NCI-H2029 treated with DMSO at 0.1 percent for 48 hours (cell line): ENCODE results near the gene SIK3.
"Not testable (repeated sequence)": the region's sequence is repeated elsewhere in the genome, so short reads cannot be mapped to it uniquely, and the experiment has no call there.

Source experiments
- DNase-seq: peaks from one replicate; lab custom pipeline; 2025; lab: John Stamatoyannopoulos, UW

SIK3 gene

DNA sequence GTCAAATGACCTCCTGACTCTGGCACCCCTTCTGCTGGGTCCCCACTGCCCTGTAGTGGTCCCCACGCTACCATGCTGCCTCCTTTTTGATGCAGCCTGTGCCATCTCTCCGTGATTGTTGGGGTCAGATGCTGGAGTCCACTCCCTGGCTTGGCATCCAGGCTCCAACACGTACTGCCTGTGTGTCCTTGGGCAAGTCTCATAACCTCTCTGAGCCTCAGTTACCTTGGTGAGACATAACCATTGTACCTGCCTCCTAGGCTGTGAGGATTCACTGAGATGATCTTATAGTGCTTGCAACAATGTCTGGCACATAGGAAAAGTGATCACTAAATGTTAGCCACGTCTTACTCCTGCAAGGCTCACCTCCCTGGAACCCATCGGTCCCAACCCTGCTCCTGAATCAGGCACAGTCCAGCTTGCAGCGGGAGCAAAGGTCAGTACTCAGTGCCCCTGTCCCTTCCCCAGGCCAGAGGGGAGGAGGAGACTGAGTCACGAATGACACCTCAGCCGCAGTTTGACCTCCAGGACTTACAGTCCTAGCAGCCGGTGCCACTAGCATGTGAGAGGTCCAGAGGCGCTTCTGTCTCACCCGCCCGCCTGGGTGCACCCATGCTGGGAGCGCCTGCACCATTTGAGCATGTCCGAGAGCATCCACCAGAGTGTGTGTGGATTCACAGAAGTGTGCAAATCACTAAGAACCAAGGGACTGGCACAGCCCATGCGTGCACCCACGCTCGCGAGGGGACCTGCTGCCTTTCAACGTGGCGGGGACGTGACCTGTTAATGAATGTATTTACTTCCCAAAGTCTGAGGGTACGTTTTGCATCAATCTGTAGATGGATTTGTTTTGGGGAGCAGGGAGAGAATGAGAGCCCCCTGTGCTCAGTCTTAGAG is 272.1 kb downstream of the SIK3 start:
- DNase-seq = no peak

- DNase-seq = no peak
Observed at GRCh38 chr11:116825434-116825833, 272.8 kb downstream of the SIK3 start.

- no peak for DNase-seq
Observed at GRCh38 chr11:116823031-116823843, 275.0 kb downstream of the SIK3 start, which contains the start of gene APOA4. Gene APOA4, minus strand, starts transcription at chr11:116823304. Its CDS starts 113 bp downstream, at chr11:116823191.

- DNase-seq = no peak
Observed at GRCh38 chr11:116822575-116822974, 275.7 kb downstream of the SIK3 start.

GRCh38 chr11:116821050-116821918 is 276.9 kb downstream of the SIK3 start:
- no peak for DNase-seq

DNA sequence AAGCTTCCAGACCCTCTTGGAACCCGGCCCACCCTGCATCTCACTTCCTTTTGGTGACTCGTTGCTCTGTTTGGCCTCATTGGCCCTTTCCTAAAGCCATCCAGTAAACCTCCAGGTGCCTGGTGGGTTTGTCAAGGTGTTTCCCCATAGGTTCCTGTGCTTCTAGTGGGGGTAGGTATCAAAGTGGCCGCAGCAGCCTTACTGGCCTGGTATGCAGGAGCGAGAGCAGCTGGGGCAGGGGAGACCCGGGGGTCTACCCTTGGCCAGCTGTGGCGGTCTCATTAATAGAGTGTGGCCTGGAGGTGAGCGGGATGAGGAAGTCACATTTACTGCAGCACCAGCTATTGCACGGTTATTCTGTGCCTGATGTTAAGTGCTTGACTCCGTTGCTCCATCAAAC is 279.2 kb downstream of the SIK3 start:
- no peak for DNase-seq

GRCh38 chr11:116814502-116814901 is 283.7 kb downstream of the SIK3 start:
- no peak for DNase-seq

GRCh38 chr11:116813781-116814471 is 284.3 kb downstream of the SIK3 start:
- no peak for DNase-seq

GRCh38 chr11:116813170-116813569 is 285.1 kb downstream of the SIK3 start:
- no peak for DNase-seq

GRCh38 chr11:116812109-116812508 is 286.1 kb downstream of the SIK3 start:
- DNase-seq = no peak

- no peak for DNase-seq
Observed at GRCh38 chr11:116811194-116811593, 287.0 kb downstream of the SIK3 start.

GRCh38 chr11:116808262-116809175 is 289.7 kb downstream of the SIK3 start:
- no peak for DNase-seq

- DNase-seq = no peak
Observed at GRCh38 chr11:116807601-116808261, 290.5 kb downstream of the SIK3 start.

DNA sequence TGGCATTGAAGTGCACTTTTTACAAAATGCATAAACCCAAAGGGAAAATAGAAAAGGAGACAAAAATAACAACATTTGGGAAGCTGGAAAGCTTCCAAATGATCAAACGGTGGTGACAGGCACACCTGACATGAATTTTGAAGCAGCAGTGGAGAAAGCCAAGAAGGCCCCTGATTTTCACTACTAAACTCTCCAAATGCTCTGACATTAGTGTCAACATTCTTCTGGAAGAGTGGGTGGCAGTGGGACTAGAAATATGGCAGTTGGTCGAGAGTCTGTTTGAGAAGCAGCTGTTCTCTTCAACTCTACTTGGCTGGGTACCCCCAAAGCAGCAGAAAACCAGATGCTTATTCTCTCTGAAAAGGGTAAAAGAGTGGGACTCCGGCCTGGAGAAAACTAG is 294.2 kb downstream of the SIK3 start:
- no peak for DNase-seq

GRCh38 chr11:116801662-116802061 is 296.6 kb downstream of the SIK3 start:
- DNase-seq = not testable (repeated sequence)

DNA sequence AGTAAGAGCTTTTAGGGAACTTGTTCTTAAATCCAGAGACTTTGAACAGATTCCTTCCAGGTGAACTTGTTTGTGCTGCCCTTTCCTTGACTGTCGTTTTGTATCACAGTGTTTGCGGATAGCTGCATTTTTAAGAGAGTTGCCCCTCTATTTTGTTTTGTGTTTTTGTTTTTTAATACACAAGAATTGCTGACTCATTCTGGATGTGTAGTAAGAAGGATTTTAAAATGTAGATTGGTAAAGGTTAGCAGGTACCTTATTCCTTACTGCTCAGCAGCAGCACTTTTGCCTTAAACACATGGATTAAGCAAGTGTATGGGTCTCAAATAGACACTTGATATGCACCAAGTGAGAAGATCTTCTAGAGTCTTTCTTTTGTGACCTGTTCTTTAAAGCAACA is 297.6 kb downstream of the SIK3 start:
- no peak for DNase-seq

- no peak for DNase-seq
Observed at GRCh38 chr11:116798368-116798767, 299.9 kb downstream of the SIK3 start.

DNA sequence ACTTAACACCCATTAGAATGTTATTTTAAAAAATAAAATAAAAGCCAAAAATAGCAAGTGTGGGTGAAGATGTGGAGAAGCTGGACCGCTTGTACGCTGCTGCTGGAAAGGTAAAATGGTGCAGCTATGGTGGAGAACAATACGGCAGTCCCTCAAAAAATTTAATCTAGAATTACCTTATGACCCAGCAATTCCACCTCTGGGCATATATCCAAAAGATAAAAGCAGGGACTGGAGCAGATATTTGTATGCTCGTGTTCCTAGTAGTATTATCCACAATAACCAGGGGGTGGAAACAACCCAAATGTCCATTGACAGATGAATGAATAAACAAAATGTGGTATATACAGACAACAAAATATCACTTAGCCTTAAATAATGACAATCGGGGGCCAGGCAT is 300.4 kb downstream of the SIK3 start:
- DNase-seq = no peak

GRCh38 chr11:116796548-116796947 is 301.7 kb downstream of the SIK3 start:
- DNase-seq = no peak

GRCh38 chr11:116794851-116795250 is 303.4 kb downstream of the SIK3 start:
- DNase-seq = no peak
